Measurements from ENCODE around the gene GALK1. TPM values are rescaled to one million over a fixed set of nuclear protein-coding genes. Genes with fewer than 3 reads are reported as not detected.

The GALK1 gene
- total and polyA plus RNA-seq, 2 experiments from 2014 or later = 63.7 to 161 TPM

DNA sequence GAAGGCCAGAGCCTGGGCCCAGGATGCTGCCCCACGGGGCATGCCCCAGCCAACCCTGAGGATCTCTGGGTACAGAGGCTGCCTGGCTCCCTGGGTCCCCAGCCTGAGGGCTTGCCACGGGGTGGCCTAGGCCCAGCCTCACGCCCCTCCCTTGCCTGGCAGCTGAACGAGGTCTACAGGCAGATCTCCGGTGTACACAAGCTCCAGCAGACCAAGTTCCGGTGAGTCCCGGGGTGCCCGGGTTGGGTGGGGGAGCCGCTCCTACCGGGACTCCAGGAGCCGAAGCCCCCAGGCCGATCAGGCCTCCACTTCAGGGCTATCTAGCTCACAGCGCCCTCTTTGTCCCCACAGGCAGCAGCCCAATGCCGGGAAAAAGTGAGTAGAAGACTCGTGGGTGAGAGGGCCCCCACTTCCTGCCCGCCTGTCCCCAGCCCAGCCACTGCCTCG lies 24.3 kb downstream of the GALK1 start:
- Histone ChIP-seq H3K9me3 (ENCODE audit: low read depth) (no peaks in the 10 kb centered on the region), H3K4me2 (no peak overlapping the region), H2AFZ (no peak overlapping the region), H3K4me3 (no peak overlapping the region), H4K20me1 (ENCODE audit: insufficient read depth, poor library complexity, severe bottlenecking) (no peaks in the 10 kb centered on the region), H3K36me3 (replicated peaks; ENCODE audit: insufficient read depth, low read depth) (no peaks in the 10 kb centered on the region), H3K4me1 (ENCODE audit: insufficient read depth) (no peaks in the 10 kb centered on the region), H3K27ac (no peak overlapping the region), H3K27me3 (no peaks in the 10 kb centered on the region), H3K79me2 (no peaks in the 10 kb centered on the region), H3K9me2 (replicated peaks; ENCODE audit: insufficient read depth) (no peaks in the 10 kb centered on the region)
- no peak for DNase-seq (ENCODE audit: low spot score)
- TF ChIP-seq EZH2phosphoT487 (IDR thresholded peaks at IDR 0.05; ENCODE audit: low read depth, severe bottlenecking, unreplicated experiment) (no peak), EZH2 (IDR thresholded peaks at IDR 0.05; ENCODE audit: borderline replicate concordance) (no peak)
- TF ChIP-seq, protein P1, sequence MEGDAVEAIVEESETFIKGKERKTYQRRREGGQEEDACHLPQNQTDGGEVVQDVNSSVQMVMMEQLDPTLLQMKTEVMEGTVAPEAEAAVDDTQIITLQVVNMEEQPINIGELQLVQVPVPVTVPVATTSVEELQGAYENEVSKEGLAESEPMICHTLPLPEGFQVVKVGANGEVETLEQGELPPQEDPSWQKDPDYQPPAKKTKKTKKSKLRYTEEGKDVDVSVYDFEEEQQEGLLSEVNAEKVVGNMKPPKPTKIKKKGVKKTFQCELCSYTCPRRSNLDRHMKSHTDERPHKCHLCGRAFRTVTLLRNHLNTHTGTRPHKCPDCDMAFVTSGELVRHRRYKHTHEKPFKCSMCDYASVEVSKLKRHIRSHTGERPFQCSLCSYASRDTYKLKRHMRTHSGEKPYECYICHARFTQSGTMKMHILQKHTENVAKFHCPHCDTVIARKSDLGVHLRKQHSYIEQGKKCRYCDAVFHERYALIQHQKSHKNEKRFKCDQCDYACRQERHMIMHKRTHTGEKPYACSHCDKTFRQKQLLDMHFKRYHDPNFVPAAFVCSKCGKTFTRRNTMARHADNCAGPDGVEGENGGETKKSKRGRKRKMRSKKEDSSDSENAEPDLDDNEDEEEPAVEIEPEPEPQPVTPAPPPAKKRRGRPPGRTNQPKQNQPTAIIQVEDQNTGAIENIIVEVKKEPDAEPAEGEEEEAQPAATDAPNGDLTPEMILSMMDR (IDR thresholded peaks at IDR 0.05; ENCODE audit: poor library complexity) = no peak
- WGBS (ENCODE audit: low lambda C conversion rate, missing lambda C conversion rate) = 83% methylated on average over 17 of the region's 17 CpGs

DNA sequence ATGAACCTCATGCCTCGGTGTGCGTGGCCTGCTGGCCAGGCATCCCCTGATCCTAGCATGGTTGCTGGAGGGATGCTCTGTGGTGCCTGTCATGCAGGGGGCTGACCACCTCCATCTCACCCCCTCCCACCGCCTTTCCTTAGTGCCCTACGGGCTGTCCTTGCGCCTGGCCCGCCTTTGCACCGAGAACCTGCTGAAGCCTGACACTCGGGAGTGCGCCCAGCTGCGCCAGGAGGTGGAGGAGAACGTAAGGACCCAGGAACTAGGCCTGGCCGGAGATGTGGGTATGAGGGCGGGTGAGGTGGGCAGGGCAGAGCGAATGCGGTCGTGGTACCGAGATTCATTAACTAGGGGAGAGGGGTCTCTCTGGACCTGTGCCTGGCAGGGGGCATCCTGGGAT lies 24.8 kb downstream of the GALK1 start:
- H3K4me2 ChIP-seq = no peak overlapping the region
- H3K36me3 ChIP-seq (replicated peaks; ENCODE audit: insufficient read depth, low read depth) = no peaks in the 10 kb centered on the region

GRCh38 chr17:75739801-75740200 lies 25.2 kb downstream of the GALK1 start:
- H3K4me1 ChIP-seq (ENCODE audit: insufficient read depth) = no peaks in the 10 kb centered on the region
- no peaks in the 10 kb centered on the region for H3K27me3 ChIP-seq
- no peaks in the 10 kb centered on the region for H4K20me1 ChIP-seq (ENCODE audit: insufficient read depth, poor library complexity, severe bottlenecking)
- DNase-seq (ENCODE audit: low spot score) = no peak
- no peaks in the 10 kb centered on the region for H3K79me2 ChIP-seq
- WGBS (ENCODE audit: low lambda C conversion rate, missing lambda C conversion rate) = 95% methylated on average over 14 of the region's 14 CpGs
- TF ChIP-seq EZH2 (IDR thresholded peaks at IDR 0.05; ENCODE audit: borderline replicate concordance) (no peak), EZH2phosphoT487 (IDR thresholded peaks at IDR 0.05; ENCODE audit: low read depth, severe bottlenecking, unreplicated experiment) (no peak)
- TF ChIP-seq, protein P1 (IDR thresholded peaks at IDR 0.05; ENCODE audit: poor library complexity) = no peak
- no peaks in the 10 kb centered on the region for H3K9me3 ChIP-seq (ENCODE audit: low read depth)
- no peak overlapping the region for H3K27ac ChIP-seq
- no peak overlapping the region for H3K4me2 ChIP-seq
- no peaks in the 10 kb centered on the region for H3K9me2 ChIP-seq (replicated peaks; ENCODE audit: insufficient read depth)
- no peak overlapping the region for H3K4me3 ChIP-seq
- no peaks in the 10 kb centered on the region for H3K36me3 ChIP-seq (replicated peaks; ENCODE audit: insufficient read depth, low read depth)
- H2AFZ ChIP-seq = no peak overlapping the region

More for the DNA sequence above, 24.8 kb downstream of the GALK1 start:
- Histone ChIP-seq H2AFZ (no peak overlapping the region), H3K79me2 (no peaks in the 10 kb centered on the region), H3K4me1 (ENCODE audit: insufficient read depth) (no peaks in the 10 kb centered on the region), H4K20me1 (ENCODE audit: insufficient read depth, poor library complexity, severe bottlenecking) (no peaks in the 10 kb centered on the region), H3K4me3 (no peak overlapping the region), H3K9me3 (ENCODE audit: low read depth) (no peaks in the 10 kb centered on the region), H3K27me3 (no peaks in the 10 kb centered on the region), H3K9me2 (replicated peaks; ENCODE audit: insufficient read depth) (no peaks in the 10 kb centered on the region), H3K27ac (no peak overlapping the region)
- WGBS (ENCODE audit: low lambda C conversion rate, missing lambda C conversion rate) = 95% methylated on average over 17 of the region's 17 CpGs
- DNase-seq (ENCODE audit: low spot score) = no peak
- no peak for TF ChIP-seq EZH2phosphoT487 (IDR thresholded peaks at IDR 0.05; ENCODE audit: low read depth, severe bottlenecking, unreplicated experiment)
- TF ChIP-seq, protein P1 (IDR thresholded peaks at IDR 0.05; ENCODE audit: poor library complexity) = no peak
- no peak for TF ChIP-seq EZH2 (IDR thresholded peaks at IDR 0.05; ENCODE audit: borderline replicate concordance)

- no peaks in the 10 kb centered on the region for H3K9me3 ChIP-seq (ENCODE audit: low read depth)
- H3K79me2 ChIP-seq = no peaks in the 10 kb centered on the region
- no peaks in the 10 kb centered on the region for H3K36me3 ChIP-seq (replicated peaks; ENCODE audit: insufficient read depth, low read depth)
- H4K20me1 ChIP-seq (ENCODE audit: insufficient read depth, poor library complexity, severe bottlenecking) = no peaks in the 10 kb centered on the region
- no peak overlapping the region for H2AFZ ChIP-seq
- H3K27ac ChIP-seq = no peak overlapping the region
- H3K4me1 ChIP-seq (ENCODE audit: insufficient read depth) = no peaks in the 10 kb centered on the region
- TF ChIP-seq, protein P1 (IDR thresholded peaks at IDR 0.05; ENCODE audit: poor library complexity) = no peak
- TF ChIP-seq EZH2 (IDR thresholded peaks at IDR 0.05; ENCODE audit: borderline replicate concordance) (no peak), EZH2phosphoT487 (IDR thresholded peaks at IDR 0.05; ENCODE audit: low read depth, severe bottlenecking, unreplicated experiment) (no peak)
- no peaks in the 10 kb centered on the region for H3K27me3 ChIP-seq
- 94% methylated on average over 7 of the region's 7 CpGs for WGBS (ENCODE audit: low lambda C conversion rate, missing lambda C conversion rate)
- no peaks in the 10 kb centered on the region for H3K9me2 ChIP-seq (replicated peaks; ENCODE audit: insufficient read depth)
- no peak overlapping the region for H3K4me2 ChIP-seq
- H3K4me3 ChIP-seq = no peak overlapping the region
- no peak for DNase-seq (ENCODE audit: low spot score)
These were observed 25.8 kb downstream of the GALK1 start for GRCh38 chr17:75739174-75739573.
